SHP77 (cell line): ENCODE data around the gene ATP8A2.
"Not testable (repeated sequence)": the region's sequence is repeated elsewhere in the genome, so short reads cannot be mapped to it uniquely, and the experiment has no call there.

ENCODE experiments used
- DNase-seq, 2 experiments: peaks; one replicate each; lab custom pipeline; 2025; lab: John Stamatoyannopoulos, UW

Gene ATP8A2

DNA sequence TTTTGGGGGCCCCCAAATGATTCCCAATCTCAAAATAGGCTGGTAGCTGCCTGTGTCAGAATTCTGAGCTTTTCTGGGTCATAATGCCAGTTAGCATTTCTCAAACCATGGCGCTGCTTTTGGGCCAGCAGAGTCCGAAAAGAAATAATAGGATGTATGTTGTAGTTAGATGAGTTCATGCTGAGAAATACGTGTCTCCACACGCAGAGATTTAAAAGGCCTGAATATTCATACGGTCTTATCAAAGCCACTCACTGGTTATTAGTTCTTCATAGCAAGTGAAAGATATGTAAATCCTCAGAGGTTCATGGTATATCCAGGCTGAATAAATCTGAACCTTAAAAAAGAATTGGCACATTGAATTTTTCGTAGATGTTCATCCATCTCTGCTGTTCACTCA, 555.6 kb downstream of the ATP8A2 start:
- DNase-seq = no peak

DNA sequence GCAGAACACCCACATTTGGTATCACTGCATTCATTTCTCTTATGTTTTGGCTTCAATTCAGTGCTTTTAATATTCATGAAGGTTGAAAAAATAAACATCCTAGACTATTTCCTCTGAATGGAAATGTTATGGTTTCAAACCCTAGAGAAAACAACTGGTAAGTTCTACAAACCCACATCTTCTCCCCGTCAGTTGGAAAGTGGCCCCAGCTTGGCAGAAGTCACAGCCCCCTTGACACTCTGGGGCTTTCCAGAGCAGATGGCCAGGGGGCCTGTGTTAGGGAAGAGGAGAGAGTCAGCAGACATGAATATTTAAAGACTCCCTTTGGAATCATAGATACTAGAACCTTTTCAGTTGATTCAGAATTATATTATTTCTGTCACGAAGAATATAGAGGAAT, 556.2 kb downstream of the ATP8A2 start:
- DNase-seq = no peak

DNA sequence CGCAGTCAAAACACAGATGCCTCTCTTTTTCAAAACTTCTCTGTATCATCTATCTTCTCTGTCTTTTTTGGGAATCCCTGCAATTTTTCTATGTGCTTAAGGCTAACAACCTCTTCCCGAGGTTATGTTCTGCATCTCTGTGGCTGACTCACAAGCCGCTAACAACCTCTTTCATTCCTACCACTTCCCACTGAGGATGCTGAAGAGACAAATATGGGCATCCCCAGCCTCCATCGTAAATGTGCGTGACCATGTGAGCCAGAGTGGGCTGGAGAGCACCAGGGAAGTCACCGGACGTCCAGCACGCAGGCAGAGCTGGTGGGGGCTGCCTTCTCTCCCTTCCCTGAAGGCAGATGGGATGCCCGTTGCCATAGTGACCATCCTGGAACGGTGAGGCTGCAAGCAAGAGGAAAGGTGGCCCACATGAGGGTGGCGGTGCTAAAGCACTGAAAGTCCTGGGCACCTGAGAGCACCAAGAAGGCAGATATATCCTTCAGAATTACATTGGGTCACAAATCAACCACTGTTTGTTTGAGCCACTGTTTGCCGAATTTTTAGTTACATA, 557.2 kb downstream of the ATP8A2 start:
- no peak for DNase-seq

DNA sequence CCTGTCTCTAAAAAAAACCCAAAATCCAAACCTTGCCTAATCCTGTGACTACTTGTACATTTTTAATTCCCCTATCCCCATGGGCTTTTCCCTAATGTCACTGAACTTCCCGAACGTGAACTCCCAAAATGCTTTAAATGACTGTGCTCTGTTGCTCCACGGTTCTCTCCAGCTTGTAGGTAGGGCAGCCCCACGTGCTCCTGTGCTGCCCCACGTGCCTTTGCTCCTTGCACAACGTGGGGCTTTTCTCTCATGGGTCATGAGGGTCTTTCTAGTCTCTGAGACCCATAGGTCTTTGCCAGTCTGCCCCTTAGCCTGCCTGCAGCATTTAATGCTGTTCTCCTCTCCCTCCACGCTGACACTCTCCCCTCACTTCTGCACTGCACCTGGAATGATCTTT, 558.0 kb downstream of the ATP8A2 start:
- DNase-seq = no peak

DNA sequence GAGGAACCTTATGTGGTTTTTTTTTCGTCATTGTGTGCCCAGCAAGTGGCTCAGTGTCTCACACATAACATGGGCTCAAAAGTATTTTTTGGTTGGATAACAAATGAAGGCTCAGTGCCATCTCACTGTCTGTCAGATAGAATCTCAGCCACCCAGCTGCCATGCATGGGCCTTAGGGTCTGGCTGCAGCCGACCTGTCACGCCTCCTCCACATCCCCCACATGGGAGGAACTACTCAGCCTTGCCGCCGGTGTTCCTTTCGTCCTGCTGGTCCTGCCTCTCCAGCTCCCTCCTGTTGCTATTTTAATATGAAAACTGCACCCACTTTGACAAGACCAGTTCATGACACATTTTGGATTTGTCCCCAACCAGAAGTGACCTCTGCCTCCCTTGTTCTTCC, 558.9 kb downstream of the ATP8A2 start:
- DNase-seq = no peak

DNA sequence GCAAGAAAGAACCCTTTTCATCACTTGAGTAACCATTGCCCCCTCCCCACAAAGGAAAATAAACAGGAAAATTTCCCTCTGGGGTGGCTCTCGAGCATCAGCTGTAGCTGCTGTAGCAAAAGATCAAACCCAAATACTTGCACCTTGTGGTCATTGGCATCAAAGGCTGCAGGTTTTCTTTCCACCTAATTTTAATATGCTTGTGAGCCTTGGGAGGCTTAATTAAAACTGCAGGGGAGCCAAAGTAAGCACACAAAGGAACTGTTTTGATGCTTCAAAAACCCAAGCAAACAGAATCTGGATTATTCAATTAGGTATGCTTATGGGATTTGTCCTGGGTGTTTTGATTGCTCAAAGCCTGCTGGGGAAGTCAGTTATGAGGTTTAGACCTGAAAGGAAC, 560.6 kb downstream of the ATP8A2 start:
- DNase-seq = no peak

DNA sequence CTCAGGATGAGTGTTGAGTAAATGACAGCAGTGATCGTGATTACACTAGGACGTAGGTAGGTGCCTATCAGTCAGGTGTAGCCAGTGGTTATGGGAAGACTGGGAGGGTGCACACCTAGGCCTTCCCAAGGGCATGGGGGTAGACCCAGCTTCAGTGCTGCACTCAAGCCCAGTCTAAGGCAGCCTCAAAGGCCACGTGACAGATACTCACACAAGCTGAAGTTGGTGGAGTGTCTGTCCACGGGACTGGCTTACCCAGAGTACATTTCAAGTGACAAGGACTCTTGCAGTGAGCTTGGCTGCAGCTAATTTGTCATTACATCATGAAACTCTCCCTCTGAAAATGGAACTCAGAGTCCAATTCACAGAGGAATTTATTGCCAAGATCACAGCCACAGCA, 561.7 kb downstream of the ATP8A2 start:
- DNase-seq = no peak

DNA sequence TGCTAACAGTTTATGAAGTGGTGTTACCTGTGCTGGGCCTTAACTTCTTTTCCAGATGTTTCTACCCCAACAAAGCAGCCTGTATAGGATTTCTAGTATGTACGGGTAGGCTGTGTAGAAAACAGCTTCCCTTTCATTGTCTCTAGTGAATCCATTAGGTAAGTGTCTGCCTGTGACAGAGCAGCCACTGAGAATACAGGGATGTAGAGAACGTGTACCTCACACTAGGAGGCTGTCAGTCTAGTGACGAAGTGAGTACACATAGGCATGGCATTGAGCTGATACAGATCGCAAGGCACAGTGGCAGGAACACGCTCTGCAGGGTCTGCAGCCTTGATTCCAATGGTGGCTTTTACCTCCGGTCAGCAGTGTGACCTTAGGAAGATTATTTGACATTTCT, 562.4 kb downstream of the ATP8A2 start:
- DNase-seq = no peak

DNA sequence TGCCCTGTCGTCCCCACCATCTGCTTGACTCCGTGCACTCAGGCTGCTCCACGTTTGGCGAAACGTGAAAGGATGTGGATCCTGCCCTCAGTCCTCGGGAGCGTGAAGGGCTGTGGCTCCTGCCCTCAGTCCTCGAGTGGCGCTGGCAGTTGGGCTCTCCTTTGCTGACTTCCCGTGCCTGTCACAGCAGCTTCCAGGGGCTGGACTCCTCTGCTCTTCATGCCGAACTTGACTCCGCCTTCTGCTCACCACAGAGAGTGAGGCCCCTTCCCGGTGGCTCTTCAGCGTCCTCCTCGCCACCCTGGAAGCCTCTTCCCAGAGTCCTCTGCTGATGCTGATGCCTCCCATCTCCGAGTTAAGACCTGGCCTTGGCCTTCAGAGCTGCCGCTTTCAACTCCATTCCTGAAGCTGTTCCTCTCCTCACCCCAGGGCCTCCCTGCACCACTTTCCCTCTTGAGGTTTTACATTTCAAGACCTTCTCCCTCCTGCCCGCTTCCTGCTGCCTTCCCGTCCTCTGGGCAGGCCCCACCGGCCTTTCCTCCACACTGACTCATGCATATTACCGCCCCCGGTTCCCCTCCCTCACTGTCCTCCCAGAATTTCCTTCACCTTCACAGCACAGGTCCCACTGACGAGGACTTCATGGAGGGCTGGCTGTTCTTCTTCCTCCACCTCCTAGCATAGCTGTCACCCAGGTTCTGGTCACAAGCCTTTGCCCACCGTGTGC, 568.4 kb downstream of the ATP8A2 start:
- no peak for DNase-seq

DNA sequence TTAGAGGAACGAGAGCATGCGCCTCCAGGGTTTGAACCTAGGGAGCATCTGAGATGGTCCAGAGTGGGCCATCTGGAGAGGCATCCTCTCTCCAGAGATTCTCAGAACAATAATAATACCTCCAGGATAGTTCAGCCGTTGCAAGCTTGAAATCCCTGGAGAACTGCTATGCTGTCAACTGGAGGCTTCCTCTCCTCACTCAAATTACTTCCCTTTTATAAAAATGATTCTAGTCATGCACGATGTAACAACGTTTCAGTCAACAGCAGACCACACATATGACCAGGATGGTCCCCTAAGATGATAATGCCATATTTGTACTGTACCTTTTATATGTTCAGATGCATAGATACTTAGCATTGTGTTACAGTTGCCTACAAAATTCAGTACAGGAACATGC, 571.3 kb downstream of the ATP8A2 start:
- no peak for DNase-seq

DNA sequence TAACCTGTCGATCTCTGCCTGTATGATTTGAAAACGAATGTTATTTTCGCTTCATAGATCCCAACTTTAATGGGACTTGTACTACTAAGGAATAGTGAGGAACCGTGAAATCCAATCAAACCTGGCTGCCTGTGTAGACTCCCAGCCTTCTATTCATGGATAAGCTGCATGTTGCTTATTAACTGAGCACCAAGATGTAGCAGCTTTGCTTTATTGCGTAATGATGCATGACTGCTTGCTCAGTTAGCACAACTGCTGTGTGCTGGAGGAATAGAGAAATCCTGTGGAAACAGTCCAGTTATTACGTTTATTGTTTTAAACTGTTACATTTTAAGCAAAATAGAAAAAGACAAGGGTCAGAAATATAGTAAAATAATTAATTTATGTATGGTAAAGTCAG, 571.9 kb downstream of the ATP8A2 start:
- DNase-seq = no peak

DNA sequence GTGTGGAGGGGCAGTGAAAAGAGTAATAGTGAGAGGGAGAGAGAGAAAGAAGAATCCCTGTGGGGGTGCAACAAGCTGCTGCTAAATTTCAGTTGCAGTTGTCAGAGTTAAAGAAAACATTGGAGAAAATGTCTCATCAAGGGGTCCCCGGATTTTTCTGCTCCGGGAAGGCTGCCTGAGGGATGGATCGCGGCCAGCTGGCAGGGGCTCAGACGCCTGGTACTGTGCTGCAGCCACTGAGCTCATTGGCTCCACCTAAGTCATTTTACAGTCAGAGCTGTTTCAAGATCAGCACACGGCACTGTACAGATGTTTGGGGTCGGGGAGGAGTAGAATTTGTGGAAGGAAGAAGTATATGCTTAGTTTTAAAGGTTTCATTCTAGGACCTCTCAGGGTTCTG, 573.8 kb downstream of the ATP8A2 start:
- DNase-seq = no peak

DNA sequence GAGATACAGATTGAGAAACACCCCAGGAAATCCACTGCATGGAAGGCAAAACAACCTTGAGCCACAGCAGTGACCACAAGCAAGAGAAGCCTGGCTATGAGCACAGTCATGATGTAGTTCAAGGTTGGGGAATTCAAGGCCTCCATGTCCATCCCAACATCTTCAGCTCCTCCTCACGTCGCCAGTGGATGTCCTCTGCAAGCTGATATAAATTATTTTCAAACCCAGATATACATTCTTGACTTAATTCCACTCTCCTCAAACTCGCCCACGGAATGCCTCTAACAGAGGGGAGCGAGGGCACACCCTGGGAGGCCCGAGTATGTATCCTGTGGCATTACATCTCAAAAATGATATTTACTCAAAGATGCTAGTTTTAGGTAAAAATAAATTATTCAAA, 574.5 kb downstream of the ATP8A2 start:
- DNase-seq = no peak

DNA sequence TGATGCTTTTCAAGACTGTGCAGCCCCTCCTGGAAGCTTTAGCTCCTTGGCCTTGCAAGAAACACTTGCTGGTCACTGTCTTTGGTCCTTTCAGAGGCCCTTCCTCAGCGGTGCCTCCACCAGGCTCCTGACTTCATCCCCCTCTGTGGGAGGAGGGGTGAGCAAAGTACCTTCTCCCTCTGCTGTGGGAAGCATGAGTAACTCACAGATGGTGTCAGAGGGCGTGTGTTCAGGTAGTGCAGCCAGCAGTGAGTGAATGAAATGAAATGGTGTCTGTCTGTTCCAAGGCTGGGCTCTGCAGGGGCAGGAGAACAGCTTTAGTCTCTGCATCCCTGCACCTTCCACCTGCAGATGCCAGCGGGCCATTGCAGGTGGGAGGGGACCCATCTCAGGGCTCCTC, 577.1 kb downstream of the ATP8A2 start:
- no peak for DNase-seq

DNA sequence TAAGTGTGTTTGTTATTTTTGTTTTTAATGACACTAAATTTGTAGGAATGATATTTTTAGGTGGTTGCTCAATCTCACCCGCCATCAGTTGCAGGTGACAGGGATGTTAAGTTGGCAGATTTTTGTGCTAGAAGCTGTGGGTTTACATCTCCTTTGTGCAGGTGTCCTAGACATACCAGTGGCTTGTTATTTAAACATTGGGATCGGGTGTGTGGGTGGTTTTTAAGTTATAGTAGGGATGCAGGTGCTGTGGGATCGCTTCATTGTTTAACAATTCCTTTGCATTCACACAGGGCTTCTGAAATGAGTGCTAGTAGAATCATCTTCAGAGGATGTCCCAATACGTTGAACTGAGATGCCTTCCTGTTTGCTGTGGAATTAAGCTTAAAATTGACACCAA, 580.1 kb downstream of the ATP8A2 start:
- no peak for DNase-seq

DNA sequence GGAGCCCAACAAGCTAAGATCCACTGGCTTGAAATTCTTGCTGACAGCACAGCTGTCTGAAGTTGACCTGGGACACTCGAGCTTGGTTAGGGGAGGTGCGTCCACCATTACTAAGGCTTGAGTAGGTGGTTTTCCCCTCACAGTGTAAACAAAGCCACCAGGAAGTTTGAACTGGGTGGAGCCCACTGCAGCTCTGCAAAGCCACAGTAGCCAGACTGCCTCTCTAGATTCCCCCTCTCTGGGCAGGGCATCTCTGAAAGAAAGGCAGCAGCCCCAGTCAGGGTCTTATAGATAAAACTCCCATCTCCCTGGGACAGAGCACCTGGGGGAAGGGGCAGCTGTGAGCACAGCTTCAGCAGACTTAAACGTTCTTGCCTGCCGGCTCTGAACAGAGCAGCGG, 582.3 kb downstream of the ATP8A2 start:
- DNase-seq = not testable (repeated sequence)

DNA sequence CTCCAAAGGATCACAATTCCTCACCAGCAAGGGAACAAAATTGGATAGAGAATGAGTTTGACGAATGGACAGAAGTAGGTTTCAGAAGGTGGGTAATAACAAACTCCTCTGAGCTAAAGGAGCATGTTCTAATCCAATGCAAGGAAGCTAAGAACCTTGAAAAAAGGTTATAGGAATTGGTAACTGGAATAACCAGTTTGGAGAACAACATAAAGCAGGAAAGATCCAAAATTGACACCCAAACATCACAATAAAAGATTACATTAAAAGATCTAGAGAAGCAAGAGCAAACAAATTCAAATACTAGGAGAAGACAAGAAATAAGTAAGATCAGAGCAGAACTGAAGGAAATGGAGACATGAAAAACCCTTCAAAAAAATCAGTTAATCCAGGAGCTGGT, 583.2 kb downstream of the ATP8A2 start:
- DNase-seq = not testable (repeated sequence)

DNA sequence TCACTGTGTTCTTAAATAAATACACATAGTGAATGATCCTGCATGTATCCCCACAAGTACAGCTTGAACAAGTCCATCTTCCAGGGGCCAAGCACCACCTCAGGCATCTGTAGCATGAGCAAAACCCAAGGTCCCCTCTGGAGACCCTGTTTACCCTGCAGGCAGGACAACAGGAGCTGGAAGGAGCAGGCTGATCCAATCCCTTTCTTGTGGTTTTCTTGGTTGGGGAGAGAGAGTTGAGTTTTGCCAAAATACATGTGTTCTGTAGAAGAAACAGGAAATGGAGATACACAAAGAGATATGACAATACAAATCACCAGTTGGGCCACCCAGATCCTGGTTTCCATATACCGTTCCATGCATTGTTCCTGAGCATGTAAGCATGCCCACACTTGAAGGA, 587.2 kb downstream of the ATP8A2 start:
- DNase-seq = no peak

DNA sequence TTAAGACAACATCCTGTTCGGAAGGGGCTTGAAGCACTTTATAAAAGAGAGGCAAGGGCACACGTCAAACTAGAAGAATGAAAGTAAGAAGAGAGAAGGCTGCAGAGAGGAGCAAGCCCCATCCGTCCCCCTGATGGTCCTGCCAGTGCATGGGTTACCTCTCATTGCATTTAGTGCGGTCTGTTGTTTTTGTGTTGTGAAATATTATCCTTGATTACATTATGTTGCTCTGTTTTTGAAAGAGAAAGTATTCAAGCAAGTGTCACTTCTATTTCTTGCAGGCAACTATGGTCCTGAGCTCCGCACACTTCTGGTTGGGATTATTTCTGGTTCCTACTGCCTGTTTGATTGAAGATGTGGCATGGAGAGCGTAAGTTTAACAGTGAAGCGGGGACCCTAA, 589.5 kb downstream of the ATP8A2 start:
- DNase-seq = no peak

DNA sequence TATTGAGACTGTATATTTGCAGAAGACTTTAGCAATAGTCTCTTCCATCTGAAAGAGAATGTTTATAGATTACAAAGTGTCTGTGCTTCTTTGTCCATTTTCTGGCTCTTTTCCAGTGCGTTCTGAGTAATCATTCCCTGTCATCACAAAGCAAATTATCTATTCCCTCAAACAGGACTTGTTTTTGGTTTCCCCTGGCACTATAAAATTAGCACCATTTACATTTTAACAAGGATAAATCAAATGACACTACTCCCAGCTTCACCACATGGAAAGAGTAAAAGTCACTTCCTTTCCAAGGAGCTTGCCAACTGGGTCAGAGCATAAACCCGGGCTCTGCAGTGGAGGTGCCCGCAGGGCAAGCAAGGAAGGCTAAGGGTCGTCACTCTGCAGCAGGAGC, 591.9 kb downstream of the ATP8A2 start:
- no peak for DNase-seq

DNA sequence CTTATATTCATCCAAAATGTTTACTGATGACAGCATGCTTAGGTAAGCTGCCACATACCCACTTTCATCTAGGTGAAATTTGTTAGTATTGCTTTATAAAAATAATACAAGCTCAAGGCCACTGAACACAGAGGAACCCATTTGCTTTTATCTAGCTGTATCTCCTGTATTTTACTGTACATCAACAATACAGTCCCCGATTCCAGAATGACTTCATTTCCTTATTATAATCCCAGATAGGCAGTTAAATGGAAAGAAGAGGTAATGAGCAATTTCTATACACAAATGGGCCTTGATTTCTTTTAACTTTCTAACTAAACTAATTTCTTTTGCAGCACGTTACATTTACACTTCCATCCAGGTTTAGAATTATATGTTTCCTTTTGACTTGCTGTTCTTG, 593.8 kb downstream of the ATP8A2 start:
- no peak for DNase-seq

DNA sequence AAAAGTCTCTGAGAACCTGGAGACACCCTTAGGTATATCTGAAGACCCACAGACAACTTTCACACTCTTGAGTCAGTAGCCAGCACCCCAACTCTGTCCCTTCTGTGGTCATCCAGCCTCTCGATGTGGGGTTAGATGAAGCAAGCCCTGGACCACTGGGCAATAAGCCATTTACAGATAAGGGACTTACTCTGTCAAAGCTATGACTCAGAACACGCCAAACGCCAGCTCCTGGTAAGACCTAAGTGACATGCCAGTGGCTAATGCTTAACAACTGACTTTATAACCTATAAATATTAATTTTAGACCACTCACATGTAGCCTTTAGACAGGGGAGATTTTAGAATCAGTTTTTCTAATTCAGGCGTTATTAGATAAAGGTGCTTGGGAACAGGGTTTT, 594.3 kb downstream of the ATP8A2 start:
- no peak for DNase-seq

DNA sequence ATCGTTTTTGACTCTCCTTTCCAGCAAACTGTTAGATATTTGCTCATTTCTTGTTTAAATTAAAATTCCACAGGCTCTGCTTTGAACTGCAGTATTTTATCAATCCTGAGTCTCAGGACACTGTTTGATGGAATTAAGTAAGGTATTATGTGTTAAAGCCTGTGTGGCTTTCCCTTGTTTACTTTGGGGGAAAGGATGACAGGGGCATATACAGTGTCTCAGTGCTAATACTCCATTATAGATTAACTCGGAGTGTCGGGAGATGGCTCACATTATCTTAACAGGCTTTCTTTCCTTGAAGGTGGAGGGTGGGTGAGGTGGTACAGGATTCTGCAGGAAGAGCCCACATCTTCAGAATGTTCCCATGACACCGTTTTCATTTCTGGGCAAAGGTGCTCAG, 595.4 kb downstream of the ATP8A2 start:
- DNase-seq = no peak

DNA sequence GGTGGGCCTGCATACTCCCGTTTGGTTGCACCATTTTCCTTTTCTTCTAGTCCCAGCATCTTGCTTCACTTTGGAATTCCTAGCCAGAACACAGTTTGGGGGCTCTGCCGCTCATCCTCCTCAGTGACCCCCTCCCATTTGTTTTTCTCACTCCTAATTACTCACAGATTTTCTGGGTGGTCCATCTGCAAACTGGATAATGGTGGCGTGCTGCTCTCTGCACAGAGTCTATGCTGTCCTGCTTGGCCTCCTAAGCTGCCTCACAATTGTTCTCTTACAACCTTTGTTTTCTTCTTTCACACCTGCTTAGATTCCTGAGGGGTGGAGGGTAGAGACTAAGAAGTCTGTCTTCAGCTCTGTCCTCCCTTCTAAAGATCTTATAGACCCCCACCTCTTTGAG, 599.3 kb downstream of the ATP8A2 start:
- DNase-seq = no peak
